HCT116 (cell line): ENCODE results near the gene TOPBP1. TPM values are rescaled to one million over a fixed set of nuclear protein-coding genes. Genes with fewer than 3 reads are reported as not detected.

Experiments used
- ATAC-seq: fragments of 200-7000 bp; cut with Tn5 transposase; 2 replicates; pipeline ENCODE4 v1.9.1; 2020; ENCODE audit warnings: mild to moderate bottlenecking, moderate library complexity
- BruUV-seq: library from RNA; stranded (reverse); fragments of 400-500 nt; replicated peaks from 2 replicates; lab custom pipeline; 2021; lab: Mats Ljungman, UMichigan
- CTCF ChIA-PET: fragments of 300-600 bp; sonication (Branson Sonifier 250); formaldehyde crosslinking; loops from one replicate; lab custom pipeline; 2021; ENCODE audit warnings: antibody characterized with exemption; lab: Charles Lee
- POLR2A ChIA-PET: fragments of 300-600, 350-600 bp; sonication (Branson Sonifier 250); formaldehyde crosslinking; loops from one replicate; lab custom pipeline; 2021; ENCODE audit warnings: antibody characterized with exemption; lab: Charles Lee
- RAD21 ChIA-PET, 2 experiments: fragments of 300-600 bp; sonication (Branson Sonifier 250); formaldehyde crosslinking; loops; one replicate each; lab custom pipeline; 2023; ENCODE audit warnings: low total read pairs in 2 of 2; ENCODE audit not compliant: uncharacterized antibody in 2 of 2, unreplicated experiment in 2 of 2, low non-redundant PET in 1 of 2; lab: Charles Lee
- DNase-seq: peaks from one replicate; pipeline ENCODE4 v3.0.0-alpha.2; 2010; ENCODE audit warnings: low read depth, low spot score
- H2AFZ ChIP-seq: fragments of 200-600 bp; shearing (Covaris generic), sonication (generic); 2 replicates; pipeline ENCODE4 v1.6.1; 2017; ENCODE audit warnings: low read depth, mixed run types, mixed read lengths, antibody characterized with exemption, low read length; ENCODE audit not compliant: poor library complexity, severe bottlenecking
- H3K27ac ChIP-seq: 2 replicates; pipeline ENCODE4 v1.5.1; 2012; ENCODE audit warnings: low read depth, low read length
- H3K27me3 ChIP-seq: fragments of 200-600 bp; sonication (generic); 2 replicates; pipeline ENCODE4 v1.6.1; 2016; ENCODE audit warnings: mixed run types, low read length, mixed read lengths; ENCODE audit not compliant: insufficient read depth
- H3K36me3 ChIP-seq, 2 experiments: fragments of 200-500 bp in 1 of 2; fragments of 200-600 bp in 1 of 2; sonication (Bioruptor generic) in 1 of 2; sonication (generic) in 1 of 2; 2 replicates each; pipeline versions ENCODE4 v1.5.1 to v1.6.1; 2014 to 2016; ENCODE audit warnings: low read length in 2 of 2, inconsistent platforms in 1 of 2, mixed read lengths in 1 of 2, mixed run types in 1 of 2; ENCODE audit not compliant: insufficient read depth in 2 of 2, control insufficient read depth in 1 of 2
- H3K4me1 ChIP-seq, 2 experiments: fragments of 200-600 bp in 1 of 2; sonication (generic) in 1 of 2; 2 replicates each; pipeline versions ENCODE4 v1.5.1 to v1.6.1; 2012 to 2017; ENCODE audit warnings: low read length in 2 of 2, inconsistent platforms in 1 of 2, mild to moderate bottlenecking in 1 of 2, mixed read lengths in 1 of 2, mixed run types in 1 of 2, moderate library complexity in 1 of 2; ENCODE audit not compliant: insufficient read depth in 2 of 2, control insufficient read depth in 1 of 2
- H3K4me2 ChIP-seq: fragments of 200-600 bp; sonication (generic); 2 replicates; pipeline ENCODE4 v1.6.1; 2017; ENCODE audit warnings: mixed run types, low read length, mixed read lengths
- H3K4me3 ChIP-seq, 2 experiments: fragments of 200-600 bp in 1 of 2; sonication (generic) in 1 of 2; replicated peaks in 1 of 2; 2 replicates each; pipeline ENCODE4 v1.5.1; 2011 to 2016; ENCODE audit warnings: low read length in 2 of 2, control low read depth in 1 of 2, low read depth in 1 of 2, mild to moderate bottlenecking in 1 of 2, mixed read lengths in 1 of 2, mixed run types in 1 of 2
- H3K79me2 ChIP-seq: fragments of 200-600 bp; sonication (generic); 2 replicates; pipeline ENCODE4 v1.6.1; 2017; ENCODE audit warnings: mild to moderate bottlenecking, mixed run types, low read length, moderate library complexity, mixed read lengths; ENCODE audit not compliant: insufficient read depth
- H3K9ac ChIP-seq: fragments of 200-600 bp; sonication (generic); 2 replicates; pipeline ENCODE4 v1.6.1; 2016; ENCODE audit warnings: low read length, mixed read lengths
- H3K9me2 ChIP-seq: fragments of 200-600 bp; sonication (generic), shearing (Covaris generic); 2 replicates; pipeline ENCODE4 v1.6.1; 2017; ENCODE audit warnings: mixed run types, mild to moderate bottlenecking, moderate library complexity; ENCODE audit not compliant: insufficient read depth
- H3K9me3 ChIP-seq, 2 experiments: fragments of 200-500 bp in 1 of 2; fragments of 200-600 bp in 1 of 2; sonication (Bioruptor generic) in 1 of 2; sonication (generic) in 1 of 2; 2 replicates each; pipeline ENCODE4 v1.6.1; 2014 to 2017; ENCODE audit warnings: low read length in 2 of 2, mixed read lengths in 2 of 2, inconsistent platforms in 1 of 2, low read depth in 1 of 2, mild to moderate bottlenecking in 1 of 2, mixed run types in 1 of 2, moderate library complexity in 1 of 2; ENCODE audit not compliant: control insufficient read depth in 1 of 2, insufficient read depth in 1 of 2
- H4K20me1 ChIP-seq: fragments of 200-600 bp; sonication (generic), shearing (Covaris generic); 2 replicates; pipeline ENCODE4 v1.6.1; 2017; ENCODE audit warnings: mixed run types, mild to moderate bottlenecking, moderate library complexity; ENCODE audit not compliant: insufficient read depth
- CBX3 ChIP-seq: IDR thresholded peaks from 2 replicates; pipeline ENCODE4 v1.6.1; 2012; ENCODE audit warnings: low read depth
- CEBPB ChIP-seq: IDR thresholded peaks from 2 replicates; pipeline ENCODE4 v1.6.1; 2012; ENCODE audit warnings: low read depth
- CTCF ChIP-seq, 3 experiments: fragments of 200-600 bp in 1 of 3; sonication (generic) in 1 of 3; IDR thresholded peaks in 2 of 3; conservative IDR thresholded peaks in 1 of 3; 2 replicates each; pipeline ENCODE4 v1.5.1; 2012 to 2017; ENCODE audit warnings: low read depth in 2 of 3, low read length in 2 of 3, antibody characterized with exemption in 1 of 3, borderline replicate concordance in 1 of 3, control low read depth in 1 of 3, mild to moderate bottlenecking in 1 of 3, mixed read lengths in 1 of 3, mixed run types in 1 of 3, moderate library complexity in 1 of 3; ENCODE audit not compliant: insufficient read depth in 1 of 3
- EGR1 ChIP-seq: IDR thresholded peaks from 2 replicates; pipeline ENCODE4 v1.6.1; 2012; ENCODE audit warnings: low read depth
- EZH2phosphoT487 ChIP-seq: fragments of 200-600 bp; IDR thresholded peaks from 2 replicates; pipeline ENCODE4 v1.6.1; 2018; ENCODE audit warnings: antibody characterized with exemption, borderline replicate concordance
- JUND ChIP-seq: IDR thresholded peaks from 2 replicates; pipeline ENCODE4 v1.6.1; 2012
- MAX ChIP-seq: IDR thresholded peaks from 2 replicates; pipeline ENCODE4 v1.6.1; 2012
- POLR2A ChIP-seq: IDR thresholded peaks from 2 replicates; pipeline ENCODE4 v1.7.0; 2011; ENCODE audit warnings: borderline replicate concordance; ENCODE audit not compliant: insufficient read depth, insufficient read length; ENCODE audit errors: extremely low read depth
- RAD21 ChIP-seq: IDR thresholded peaks from 2 replicates; pipeline ENCODE4 v1.6.1; 2012; ENCODE audit warnings: low read depth, mild to moderate bottlenecking
- REST ChIP-seq: IDR thresholded peaks from 2 replicates; pipeline ENCODE4 v1.6.1; 2012; ENCODE audit warnings: low read depth
- ZFX ChIP-seq: fragments of 450-650 bp; IDR thresholded peaks from 2 replicates; pipeline ENCODE4 v1.6.1; 2017
- ZNF274 ChIP-seq: fragments of 200-500 bp; sonication (Bioruptor generic); IDR thresholded peaks from 2 replicates; pipeline ENCODE4 v1.6.1; 2014; ENCODE audit warnings: mild to moderate bottlenecking, low read depth, low read length, inconsistent platforms
- intact Hi-C: fragments of 100-400 bp; cut with micrococcal nuclease; formaldehyde crosslinking; loops from 2 replicates; pipeline ENCODE4 v1.10.0; 2022
- total RNA-seq: library from RNA; stranded (reverse); gene quantifications from one replicate; pipeline ENCODE4 v1.2.1, GENCODE V29; 2021; ENCODE audit not compliant: unreplicated experiment

Gene TOPBP1
- total RNA-seq, 1 experiment from 2014 or later, result 42.2 TPM

GRCh38 chr3:133599280-133599679 is 62.5 kb downstream of the TOPBP1 start:
- Histone ChIP-seq H3K9me2 (no peaks in the 10 kb centered on the region), H2AFZ (no peak overlapping the region), H3K4me1 (peaks cover 3 to 10% of the 10 kb centered on the region in 2 experiments; a peak in 3 of 4 replicates), H3K9ac (no peak overlapping the region), H3K79me2 (peaks cover 8% of the 10 kb centered on the region), H3K27me3 (no peaks in the 10 kb centered on the region), H4K20me1 (no peaks in the 10 kb centered on the region), H3K36me3 (peaks cover 0 to 5% of the 10 kb centered on the region in 2 experiments; a peak in 2 of 4 replicates), H3K9me3 (no peaks in the 10 kb centered on the region), H3K4me2 (no peak overlapping the region), H3K27ac (no peak overlapping the region), H3K4me3 (no peak overlapping the region)
- ChIA-PET RAD21 (no interaction called here), POLR2A (no interaction called here), CTCF (no interaction called here)
- ATAC-seq, result no peak
- intact Hi-C loops, result no loop called here
- BruUV-seq, result no TSS peak
- TF ChIP-seq RAD21, result no peak
- no peak for TF ChIP-seq EGR1
- no peak for TF ChIP-seq CBX3
- no peak for TF ChIP-seq JUND
- TF ChIP-seq CTCF (IDR thresholded peaks at IDR 0.05 in 2 of 3, conservative IDR thresholded peaks at IDR 0.05 in 1 of 3; ENCODE audit: borderline replicate concordance in 1 of 3, insufficient read depth in 1 of 3, low read depth in 2 of 3, low read length in 2 of 3), result no peak
- TF ChIP-seq REST, result no peak
- no peak for TF ChIP-seq EZH2phosphoT487
- TF ChIP-seq ZNF274, result no peak
- no peak for TF ChIP-seq ZFX
- TF ChIP-seq MAX, result no peak
- TF ChIP-seq CEBPB, result no peak
- no peak for TF ChIP-seq POLR2A
- no peak for DNase-seq
